SK-N-SH treated with all-trans-retinoic acid at 6 μM for 48 hours (cell line): ENCODE data around the gene NALCN.

ENCODE experiments used
- ATAC-seq: fragments of 200-7000 bp; cut with Tn5 transposase; 3 replicates; pipeline ENCODE4 v1.9.1; 2020; ENCODE audit warnings: mild to moderate bottlenecking, moderate library complexity
- ARNTL ChIP-seq: fragments of 450-650 bp; formaldehyde crosslinking; IDR thresholded peaks from 2 replicates; pipeline ENCODE4 v1.5.0; 2020; ENCODE audit warnings: low read depth, mild to moderate bottlenecking, moderate library complexity, borderline replicate concordance
- BACH2 ChIP-seq: fragments of 250-450 bp; sonication (Bioruptor Pico); IDR thresholded peaks from 2 replicates; pipeline ENCODE4 v1.9.0; 2021; ENCODE audit warnings: mild to moderate bottlenecking, borderline replicate concordance
- CSDC2 ChIP-seq: fragments of 250-450 bp; sonication (Bioruptor Pico); IDR thresholded peaks from 2 replicates; pipeline ENCODE4 v1.5.0; 2020; ENCODE audit warnings: mild to moderate bottlenecking, moderate library complexity
- ESRRG ChIP-seq: fragments of 250-450 bp; sonication (Bioruptor Pico); IDR thresholded peaks from 2 replicates; pipeline ENCODE4 v1.6.1; 2021; ENCODE audit warnings: mild to moderate bottlenecking
- GLIS3 ChIP-seq: fragments of 250-450 bp; sonication (Bioruptor Pico); IDR thresholded peaks from 2 replicates; pipeline ENCODE4 v1.5.0; 2020; ENCODE audit warnings: mild to moderate bottlenecking, moderate library complexity
- ISL1 ChIP-seq: fragments of 250-450 bp; sonication (Bioruptor Pico); IDR thresholded peaks from 2 replicates; pipeline ENCODE4 v2.1.2; 2022; ENCODE audit warnings: mild to moderate bottlenecking, moderate library complexity
- OSR1 ChIP-seq: fragments of 250-450 bp; sonication (Bioruptor Pico); IDR thresholded peaks from 2 replicates; pipeline ENCODE4 v1.8.0; 2022; ENCODE audit warnings: moderate library complexity, mild to moderate bottlenecking, inconsistent platforms
- PPARA ChIP-seq: fragments of 250-450 bp; sonication (Bioruptor Pico); IDR thresholded peaks from 2 replicates; pipeline ENCODE4 v1.5.0; 2020; ENCODE audit warnings: mild to moderate bottlenecking, borderline replicate concordance
- RARB ChIP-seq: fragments of 250-450 bp; sonication (Bioruptor Pico); IDR thresholded peaks from 2 replicates; pipeline ENCODE4 v1.8.0; 2021; ENCODE audit warnings: mild to moderate bottlenecking, moderate library complexity
- SNAI2 ChIP-seq: fragments of 250-450 bp; sonication (Bioruptor Pico); IDR thresholded peaks from 2 replicates; pipeline ENCODE4 v1.5.0; 2020; ENCODE audit warnings: mild to moderate bottlenecking, moderate library complexity
- TCF4 ChIP-seq: fragments of 250-450 bp; sonication (Bioruptor Pico); IDR thresholded peaks from 2 replicates; pipeline ENCODE4 v1.8.0; 2021; ENCODE audit warnings: mild to moderate bottlenecking, moderate library complexity, borderline replicate concordance
- TOX ChIP-seq: fragments of 250-450 bp; sonication (Bioruptor Pico); IDR thresholded peaks from 2 replicates; pipeline ENCODE4 v1.8.0; 2021; ENCODE audit warnings: mild to moderate bottlenecking, moderate library complexity, borderline replicate concordance
- ZC3H10 ChIP-seq: fragments of 250-450 bp; sonication (Bioruptor Pico); IDR thresholded peaks from 2 replicates; pipeline ENCODE4 v1.5.1; 2021; ENCODE audit warnings: mild to moderate bottlenecking, moderate library complexity
- ZFP30 ChIP-seq: fragments of 450-650 bp; formaldehyde crosslinking; IDR thresholded peaks from 2 replicates; pipeline ENCODE4 v1.5.0; 2022; ENCODE audit warnings: mild to moderate bottlenecking, moderate library complexity
- ZNF565 ChIP-seq: fragments of 450-650 bp; formaldehyde crosslinking; conservative IDR thresholded peaks from 2 replicates; pipeline ENCODE4 v1.5.0; 2020; ENCODE audit warnings: low read depth, mild to moderate bottlenecking, moderate library complexity
- ZNF70 ChIP-seq: fragments of 450-650 bp; formaldehyde crosslinking; IDR thresholded peaks from 2 replicates; pipeline ENCODE4 v1.5.0; 2020; ENCODE audit warnings: mild to moderate bottlenecking, moderate library complexity
- ZNF8 ChIP-seq: fragments of 450-650 bp; formaldehyde crosslinking; IDR thresholded peaks from 2 replicates; pipeline ENCODE4 v1.5.0; 2020; ENCODE audit warnings: mild to moderate bottlenecking, moderate library complexity
- TF ChIP-seq, protein P1 (sequence below): fragments of 250-450 bp; sonication (Bioruptor Pico); IDR thresholded peaks from 2 replicates; pipeline ENCODE4 v1.5.0; 2020; ENCODE audit warnings: mild to moderate bottlenecking, moderate library complexity
- TF ChIP-seq, protein P2 (sequence below): fragments of 250-450 bp; sonication (Bioruptor Pico); IDR thresholded peaks from 2 replicates; pipeline ENCODE4 v1.5.1; 2021; ENCODE audit warnings: mild to moderate bottlenecking, moderate library complexity
- TF ChIP-seq, protein P3 (sequence below): fragments of 250-450 bp; sonication (Bioruptor Pico); IDR thresholded peaks from 2 replicates; pipeline ENCODE4 v1.5.1; 2020; ENCODE audit warnings: low read depth, mild to moderate bottlenecking, moderate library complexity

NALCN gene

DNA sequence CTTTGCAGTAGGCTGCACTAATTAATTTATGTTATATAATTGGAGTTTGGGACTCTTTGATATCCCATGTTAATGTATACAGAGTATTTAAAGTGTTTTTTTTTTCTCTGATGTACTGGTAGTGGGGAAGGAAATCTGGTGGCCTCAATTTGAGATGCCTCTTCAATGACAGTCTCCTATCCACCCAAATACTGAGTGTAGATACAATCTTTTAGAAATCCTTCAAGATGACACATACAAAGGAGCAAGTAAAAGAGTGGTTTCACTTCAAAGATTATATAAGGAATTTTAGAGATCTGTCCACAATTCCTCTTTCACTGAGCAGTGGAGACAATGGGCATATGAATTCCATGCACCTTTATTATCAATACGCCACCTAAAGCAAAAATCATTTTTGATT, 15.1 kb downstream of the NALCN start (continued):
- TF ChIP-seq, protein P1, sequence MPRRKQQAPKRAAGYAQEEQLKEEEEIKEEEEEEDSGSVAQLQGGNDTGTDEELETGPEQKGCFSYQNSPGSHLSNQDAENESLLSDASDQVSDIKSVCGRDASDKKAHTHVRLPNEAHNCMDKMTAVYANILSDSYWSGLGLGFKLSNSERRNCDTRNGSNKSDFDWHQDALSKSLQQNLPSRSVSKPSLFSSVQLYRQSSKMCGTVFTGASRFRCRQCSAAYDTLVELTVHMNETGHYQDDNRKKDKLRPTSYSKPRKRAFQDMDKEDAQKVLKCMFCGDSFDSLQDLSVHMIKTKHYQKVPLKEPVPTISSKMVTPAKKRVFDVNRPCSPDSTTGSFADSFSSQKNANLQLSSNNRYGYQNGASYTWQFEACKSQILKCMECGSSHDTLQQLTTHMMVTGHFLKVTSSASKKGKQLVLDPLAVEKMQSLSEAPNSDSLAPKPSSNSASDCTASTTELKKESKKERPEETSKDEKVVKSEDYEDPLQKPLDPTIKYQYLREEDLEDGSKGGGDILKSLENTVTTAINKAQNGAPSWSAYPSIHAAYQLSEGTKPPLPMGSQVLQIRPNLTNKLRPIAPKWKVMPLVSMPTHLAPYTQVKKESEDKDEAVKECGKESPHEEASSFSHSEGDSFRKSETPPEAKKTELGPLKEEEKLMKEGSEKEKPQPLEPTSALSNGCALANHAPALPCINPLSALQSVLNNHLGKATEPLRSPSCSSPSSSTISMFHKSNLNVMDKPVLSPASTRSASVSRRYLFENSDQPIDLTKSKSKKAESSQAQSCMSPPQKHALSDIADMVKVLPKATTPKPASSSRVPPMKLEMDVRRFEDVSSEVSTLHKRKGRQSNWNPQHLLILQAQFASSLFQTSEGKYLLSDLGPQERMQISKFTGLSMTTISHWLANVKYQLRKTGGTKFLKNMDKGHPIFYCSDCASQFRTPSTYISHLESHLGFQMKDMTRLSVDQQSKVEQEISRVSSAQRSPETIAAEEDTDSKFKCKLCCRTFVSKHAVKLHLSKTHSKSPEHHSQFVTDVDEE (CRISPR knock-in tag): no peak
- TF ChIP-seq ARNTL (CRISPR knock-in tag) (no peak), SNAI2 (CRISPR knock-in tag) (no peak), PPARA (CRISPR knock-in tag) (no peak)
- TF ChIP-seq, protein P2, sequence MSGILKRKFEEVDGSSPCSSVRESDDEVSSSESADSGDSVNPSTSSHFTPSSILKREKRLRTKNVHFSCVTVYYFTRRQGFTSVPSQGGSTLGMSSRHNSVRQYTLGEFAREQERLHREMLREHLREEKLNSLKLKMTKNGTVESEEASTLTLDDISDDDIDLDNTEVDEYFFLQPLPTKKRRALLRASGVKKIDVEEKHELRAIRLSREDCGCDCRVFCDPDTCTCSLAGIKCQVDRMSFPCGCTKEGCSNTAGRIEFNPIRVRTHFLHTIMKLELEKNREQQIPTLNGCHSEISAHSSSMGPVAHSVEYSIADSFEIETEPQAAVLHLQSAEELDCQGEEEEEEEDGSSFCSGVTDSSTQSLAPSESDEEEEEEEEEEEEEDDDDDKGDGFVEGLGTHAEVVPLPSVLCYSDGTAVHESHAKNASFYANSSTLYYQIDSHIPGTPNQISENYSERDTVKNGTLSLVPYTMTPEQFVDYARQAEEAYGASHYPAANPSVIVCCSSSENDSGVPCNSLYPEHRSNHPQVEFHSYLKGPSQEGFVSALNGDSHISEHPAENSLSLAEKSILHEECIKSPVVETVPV (CRISPR knock-in tag): no peak

- TF ChIP-seq, protein P3, sequence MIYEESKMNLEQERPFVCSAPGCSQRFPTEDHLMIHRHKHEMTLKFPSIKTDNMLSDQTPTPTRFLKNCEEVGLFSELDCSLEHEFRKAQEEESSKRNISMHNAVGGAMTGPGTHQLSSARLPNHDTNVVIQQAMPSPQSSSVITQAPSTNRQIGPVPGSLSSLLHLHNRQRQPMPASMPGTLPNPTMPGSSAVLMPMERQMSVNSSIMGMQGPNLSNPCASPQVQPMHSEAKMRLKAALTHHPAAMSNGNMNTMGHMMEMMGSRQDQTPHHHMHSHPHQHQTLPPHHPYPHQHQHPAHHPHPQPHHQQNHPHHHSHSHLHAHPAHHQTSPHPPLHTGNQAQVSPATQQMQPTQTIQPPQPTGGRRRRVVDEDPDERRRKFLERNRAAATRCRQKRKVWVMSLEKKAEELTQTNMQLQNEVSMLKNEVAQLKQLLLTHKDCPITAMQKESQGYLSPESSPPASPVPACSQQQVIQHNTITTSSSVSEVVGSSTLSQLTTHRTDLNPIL (CRISPR knock-in tag): no peak
- TF ChIP-seq TCF4 (CRISPR knock-in tag) (no peak), ZNF8 (CRISPR knock-in tag) (no peak), ZNF70 (no peak)
- ATAC-seq: peak; percentile 61
Measured at GRCh38 chr13:101399365-101399764, 16.9 kb downstream of the NALCN start.

DNA sequence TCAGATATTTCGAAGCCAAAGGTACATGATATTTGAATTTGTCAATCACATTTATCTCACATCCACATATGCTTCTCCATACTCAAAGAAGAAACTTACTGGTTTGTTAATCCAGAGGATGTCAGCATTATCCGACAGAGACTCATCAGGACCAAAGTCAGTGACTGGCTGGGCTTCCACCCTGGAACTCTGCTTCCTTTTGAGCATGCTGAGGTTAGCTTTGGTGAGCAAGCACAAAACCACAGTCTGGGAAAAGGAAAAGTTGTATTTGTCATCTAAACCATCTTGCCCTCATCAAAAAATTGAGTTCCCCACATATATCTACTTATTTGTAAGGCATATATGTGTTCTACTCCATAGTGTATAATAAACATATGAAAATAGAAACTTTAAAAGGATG, 17.4 kb downstream of the NALCN start:
- peak; percentile 46 for ATAC-seq
- TF ChIP-seq RARB (CRISPR knock-in tag): no peak

GRCh38 chr13:101398191-101398590, 18.1 kb downstream of the NALCN start:
- peak; percentile 79 for ATAC-seq
- TF ChIP-seq ZNF565 (CRISPR knock-in tag) (no peak), TOX (CRISPR knock-in tag) (no peak), CSDC2 (no peak), GLIS3 (CRISPR knock-in tag) (no peak), OSR1 (CRISPR knock-in tag) (no peak), TCF4 (CRISPR knock-in tag) (no peak), ZNF8 (CRISPR knock-in tag) (no peak), ESRRG (CRISPR knock-in tag) (no peak), RARB (CRISPR knock-in tag) (no peak), ZFP30 (CRISPR knock-in tag) (no peak), BACH2 (CRISPR knock-in tag) (no peak), ARNTL (CRISPR knock-in tag) (no peak), ZC3H10 (CRISPR knock-in tag) (no peak)
- TF ChIP-seq, protein P1 (CRISPR knock-in tag): no peak

- ATAC-seq: peak; percentile 91
- TF ChIP-seq, protein P3 (CRISPR knock-in tag): no peak
- no peak for TF ChIP-seq ZNF70
- TF ChIP-seq CSDC2: no peak
- TF ChIP-seq BACH2 (CRISPR knock-in tag): no peak
- TF ChIP-seq OSR1 (CRISPR knock-in tag): no peak
- TF ChIP-seq TCF4 (CRISPR knock-in tag): no peak
- no peak for TF ChIP-seq RARB (CRISPR knock-in tag)
- no peak for TF ChIP-seq ZC3H10 (CRISPR knock-in tag)
- no peak for TF ChIP-seq ARNTL (CRISPR knock-in tag)
- TF ChIP-seq ZFP30 (CRISPR knock-in tag): no peak
- TF ChIP-seq SNAI2 (CRISPR knock-in tag): no peak
- no peak for TF ChIP-seq ISL1 (CRISPR knock-in tag)
- TF ChIP-seq GLIS3 (CRISPR knock-in tag): no peak
Measured at GRCh38 chr13:101397742-101398141, 18.6 kb downstream of the NALCN start.
